GM19455 (cell line): Measurements from ENCODE around the gene ZSWIM6.

Experiments
- ATAC-seq: cut with Tn5 transposase; IDR thresholded peaks from one replicate; pipeline ENCODE4 v1.9.1; 2021; ENCODE audit not compliant: unreplicated experiment

The ZSWIM6 gene

DNA sequence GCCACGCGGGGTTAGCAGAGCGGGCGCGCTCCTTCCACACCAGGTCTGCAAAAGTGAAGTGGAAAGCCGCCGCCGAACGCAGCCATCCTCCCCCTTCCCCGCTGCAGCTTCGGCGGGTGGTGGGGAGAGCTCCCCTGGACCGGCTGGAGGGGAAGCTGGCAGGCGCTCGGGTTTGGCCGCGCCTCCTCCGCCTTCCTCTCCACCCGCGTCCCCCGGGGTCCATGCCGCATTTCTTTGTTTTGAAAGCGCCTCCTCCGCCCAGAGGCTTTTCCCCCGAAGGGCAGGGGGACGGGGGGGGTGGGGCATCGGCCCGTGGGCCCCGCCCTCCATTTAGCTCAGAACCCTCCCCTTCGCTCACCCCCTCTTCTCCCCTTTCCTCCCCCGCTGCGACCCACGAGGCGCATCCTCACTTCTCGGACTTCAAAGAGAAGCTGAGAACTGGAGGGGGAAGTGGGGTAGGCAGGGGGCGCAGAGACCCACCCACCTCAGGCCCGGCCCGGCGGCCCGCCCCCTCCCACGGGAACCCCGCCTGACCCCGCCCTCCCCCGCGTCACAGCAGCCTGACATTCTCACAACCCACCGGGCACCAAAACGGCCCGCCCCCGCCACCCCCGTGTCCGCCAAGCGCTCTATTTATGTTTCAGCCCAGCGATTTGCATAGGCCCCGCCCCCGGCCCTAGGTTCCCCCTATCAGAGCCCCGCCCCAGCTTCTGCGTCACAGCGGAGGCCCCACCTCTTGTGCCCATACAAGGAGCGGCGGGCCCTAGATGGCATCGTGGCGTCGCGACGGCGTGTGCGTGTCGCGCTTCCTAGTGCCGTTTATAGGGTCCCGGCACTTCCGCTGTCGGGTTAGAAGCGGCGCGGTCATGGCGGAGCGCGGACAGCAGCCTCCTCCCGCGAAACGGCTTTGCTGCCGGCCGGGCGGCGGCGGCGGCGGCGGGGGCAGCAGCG is at the start of gene ZSWIM6:
Gene ZSWIM6 (plus strand): TSS at position 852 of the 951 bp plus-strand sequence. CDS start 15 bp downstream, at position 867.
- ATAC-seq = peak; percentile 57

DNA sequence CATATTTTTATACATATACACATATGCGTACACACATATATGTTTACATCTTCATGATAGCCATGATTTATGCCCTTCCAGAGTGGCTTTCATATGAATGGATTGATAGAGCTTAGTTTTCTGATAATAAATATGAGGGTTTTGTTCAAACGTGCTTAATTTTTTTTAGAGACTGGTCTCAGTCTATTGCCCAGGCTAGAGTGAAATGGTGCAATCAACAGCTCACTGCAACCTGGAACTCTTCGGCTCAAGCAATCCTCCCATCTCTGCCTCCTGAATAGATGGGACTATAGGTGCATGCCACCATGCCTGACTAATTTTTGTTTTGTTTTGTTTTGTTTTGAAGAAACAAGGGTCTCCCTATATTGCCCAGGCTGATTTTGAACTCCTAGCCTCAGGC is 48.6 kb upstream of the ZSWIM6 start:
- ATAC-seq = no peak

DNA sequence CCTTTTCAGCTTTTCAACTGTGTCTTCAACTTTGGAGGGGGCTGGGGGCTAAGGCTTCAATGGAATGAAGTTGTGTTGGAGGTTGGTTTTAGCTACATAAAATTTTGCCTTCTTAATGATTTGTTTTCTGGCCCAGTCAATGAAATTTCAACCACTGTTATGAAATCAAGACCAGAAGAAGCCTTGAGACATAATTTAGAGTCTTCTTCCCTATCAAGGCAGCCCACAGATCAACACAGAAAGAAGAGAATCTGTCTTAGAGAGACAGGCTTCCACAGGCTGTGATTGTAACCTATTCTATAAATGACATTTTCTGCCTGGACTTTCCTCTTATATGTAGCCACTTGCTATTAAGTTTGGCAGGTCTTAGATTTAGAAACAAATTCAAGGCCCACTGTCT is 46.5 kb upstream of the ZSWIM6 start:
- ATAC-seq = no peak

DNA sequence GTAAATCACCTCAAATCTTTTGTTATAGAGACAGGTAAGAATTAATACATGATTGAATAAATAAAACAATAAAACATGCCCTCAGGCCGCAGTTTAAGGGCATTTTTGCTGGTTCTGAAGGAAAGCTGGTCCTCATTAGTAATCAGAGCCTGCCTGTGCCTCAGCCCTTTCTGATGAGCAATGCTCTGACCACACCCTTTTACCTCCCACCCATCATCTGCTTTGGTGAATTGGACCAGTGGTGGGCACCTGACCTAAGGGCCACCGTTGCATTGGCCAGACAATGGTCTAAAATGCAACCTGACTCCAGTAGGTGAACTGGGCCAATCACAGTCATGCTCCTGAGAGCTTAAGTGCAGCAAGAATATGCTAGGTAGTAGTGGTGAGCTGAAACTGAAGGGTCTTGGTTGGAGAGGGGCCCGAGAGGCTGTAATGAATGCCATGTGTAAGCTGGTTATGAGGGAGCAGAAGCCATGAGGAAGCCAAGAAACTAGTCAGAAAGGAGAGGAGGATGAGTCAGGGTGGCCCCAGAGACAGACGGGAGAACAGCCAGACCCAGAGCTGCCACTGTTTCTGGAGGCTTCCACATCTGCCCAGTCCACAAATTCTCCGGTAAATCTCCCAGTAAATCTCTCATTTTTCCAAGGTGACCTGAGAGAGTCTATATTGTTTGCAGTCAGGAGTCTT is 45.5 kb upstream of the ZSWIM6 start:
- ATAC-seq = no peak

DNA sequence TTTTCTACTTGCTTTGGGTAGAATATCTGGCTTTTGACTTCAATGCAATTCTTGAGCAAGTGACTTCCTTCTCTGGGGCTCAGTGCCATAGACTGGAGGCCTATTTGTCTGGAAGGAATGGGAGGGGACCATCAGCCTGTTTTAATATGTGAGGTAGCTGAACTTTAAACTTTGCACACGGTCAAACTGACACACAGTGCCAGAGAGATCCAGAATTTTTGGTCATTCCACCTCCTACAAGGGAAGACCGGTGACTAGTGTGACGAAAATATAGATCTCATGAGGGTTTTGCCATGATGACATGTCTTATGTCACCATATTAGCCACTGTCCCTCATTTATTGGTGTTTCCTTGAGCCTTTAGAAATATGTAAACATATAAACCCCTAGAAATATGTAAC is 44.6 kb upstream of the ZSWIM6 start:
- ATAC-seq = no peak

DNA sequence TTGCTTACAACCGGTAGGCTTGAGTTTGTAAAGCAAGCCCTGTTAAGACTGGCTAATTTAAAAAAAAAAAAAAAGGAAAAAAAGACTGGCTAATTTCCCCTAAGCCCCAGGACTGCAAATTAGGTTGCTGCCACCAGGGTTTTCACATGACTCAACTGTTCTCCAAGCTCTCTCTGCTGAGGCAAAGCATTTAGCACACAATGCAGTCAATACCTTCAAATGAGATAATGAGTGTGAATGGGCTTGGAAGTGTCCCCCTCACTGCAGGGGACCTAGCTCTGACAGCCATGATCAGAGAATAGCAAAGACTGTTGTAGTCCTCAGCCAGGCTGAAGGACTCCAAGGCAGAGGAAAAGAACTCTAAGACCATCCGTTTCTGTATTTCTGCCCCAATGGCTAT is 42.8 kb upstream of the ZSWIM6 start:
- ATAC-seq = no peak

DNA sequence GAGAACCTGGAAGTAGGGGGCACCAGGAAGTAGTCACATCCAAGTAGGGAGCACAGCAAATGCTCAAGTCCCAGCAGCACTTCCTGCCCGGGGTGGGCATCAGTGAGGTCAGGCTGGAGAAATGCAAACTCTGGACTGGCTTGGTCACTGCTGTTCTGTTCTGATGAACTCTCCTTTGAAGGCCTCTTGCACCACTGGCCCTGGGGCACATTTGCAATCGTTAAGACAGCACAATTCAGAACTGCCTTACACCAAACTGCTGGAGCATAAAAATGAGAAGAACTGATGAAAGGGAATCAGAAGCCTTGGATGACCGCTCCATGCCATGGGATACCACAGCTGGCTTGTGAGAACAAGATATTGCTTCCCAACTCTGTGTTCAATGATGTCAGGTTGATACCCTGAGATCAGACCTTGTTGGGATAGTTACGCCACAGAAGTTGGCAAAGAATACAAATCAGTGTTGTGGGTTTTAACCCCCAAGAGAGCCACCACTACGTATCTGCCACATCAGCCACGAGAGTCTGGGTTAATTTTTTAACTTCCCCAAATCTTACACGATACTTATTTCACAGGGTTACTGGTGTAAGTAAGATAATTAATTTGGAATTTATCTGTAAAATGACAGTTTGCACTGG is 42.3 kb upstream of the ZSWIM6 start:
- no peak for ATAC-seq

DNA sequence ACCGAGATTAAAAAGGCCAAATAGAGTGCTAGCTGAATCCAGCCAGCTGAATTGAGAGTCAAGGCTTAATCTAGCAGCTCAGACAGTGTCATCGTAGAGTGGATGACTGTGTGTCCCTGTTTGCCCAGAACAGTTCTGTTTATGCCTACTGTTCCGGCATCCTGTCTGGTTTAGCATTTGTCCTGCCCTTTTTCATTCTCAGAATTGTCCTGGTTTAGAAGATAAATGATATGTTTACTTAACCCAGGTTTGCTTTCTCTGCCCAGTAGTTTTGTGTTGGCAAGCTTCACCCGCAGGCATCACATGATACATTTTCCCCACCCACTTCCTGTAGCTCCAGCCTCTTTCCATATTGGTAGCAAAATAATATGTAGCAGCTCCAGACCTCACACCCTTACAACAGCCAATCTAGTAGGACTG is 41.3 kb upstream of the ZSWIM6 start:
- ATAC-seq = no peak

DNA sequence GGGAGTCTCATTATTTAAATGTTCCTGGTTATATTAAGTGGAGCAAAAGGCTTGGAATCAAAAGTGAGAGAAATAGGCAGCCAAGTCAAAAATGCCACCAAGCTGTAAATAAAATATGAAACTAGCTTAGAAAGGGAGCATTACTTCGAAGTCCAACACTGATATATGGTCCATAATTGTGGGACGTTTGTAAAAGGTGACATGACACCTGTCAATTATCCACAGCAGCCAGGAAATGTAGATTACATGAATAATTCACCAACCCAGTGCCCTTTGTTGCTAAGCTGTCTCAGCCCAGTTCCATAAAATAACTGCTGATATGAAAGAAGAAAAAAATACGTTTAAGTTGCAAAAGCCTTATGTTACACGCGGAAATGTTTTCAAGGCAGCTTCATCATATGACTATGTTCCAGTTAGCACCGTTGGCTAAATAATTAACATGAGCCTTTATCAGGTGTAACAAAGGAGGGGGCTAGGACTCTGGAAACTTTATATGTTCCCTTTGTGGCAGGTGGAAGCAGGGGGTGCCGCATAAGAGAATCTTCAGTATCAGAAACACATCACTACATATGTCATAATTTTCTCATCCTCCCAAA is 39.9 kb upstream of the ZSWIM6 start:
- no peak for ATAC-seq

DNA sequence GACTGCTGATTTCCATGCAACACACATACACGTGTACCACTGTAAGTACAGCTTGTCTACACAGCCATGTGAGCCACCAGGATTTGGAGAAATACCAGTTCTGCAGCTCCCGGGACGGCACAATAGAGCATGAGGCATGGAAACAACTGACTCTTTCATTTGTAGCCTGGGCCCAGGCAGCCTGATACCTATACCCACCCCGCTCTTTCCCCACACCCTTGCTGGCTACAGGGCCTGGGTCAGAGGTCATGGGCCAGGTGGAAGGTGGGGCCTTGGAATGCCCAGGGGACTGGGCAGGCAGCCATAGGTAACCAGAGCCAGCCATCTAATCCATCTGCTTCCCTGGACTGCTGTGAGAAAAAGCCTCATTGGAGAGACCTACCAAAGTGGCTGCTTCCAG is 39.0 kb upstream of the ZSWIM6 start:
- no peak for ATAC-seq

DNA sequence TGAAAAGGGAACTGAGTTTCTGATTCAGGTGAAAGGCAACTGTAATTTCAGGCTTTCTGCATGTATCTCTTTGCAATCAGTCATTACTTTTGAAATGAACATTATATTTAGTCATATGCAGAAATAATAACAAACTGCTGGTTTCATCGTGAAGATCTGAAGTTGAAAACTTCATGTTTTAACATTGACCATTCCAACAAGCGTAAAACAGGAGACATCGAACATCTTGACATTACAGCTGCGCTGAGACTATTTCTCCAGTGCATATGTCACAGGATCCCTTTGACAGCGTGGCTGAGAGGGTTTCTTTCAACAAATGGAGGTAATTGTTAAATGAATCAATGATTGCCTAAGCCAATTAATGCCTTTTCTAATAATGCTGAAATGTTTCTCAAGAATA is 38.2 kb upstream of the ZSWIM6 start:
- no peak for ATAC-seq

DNA sequence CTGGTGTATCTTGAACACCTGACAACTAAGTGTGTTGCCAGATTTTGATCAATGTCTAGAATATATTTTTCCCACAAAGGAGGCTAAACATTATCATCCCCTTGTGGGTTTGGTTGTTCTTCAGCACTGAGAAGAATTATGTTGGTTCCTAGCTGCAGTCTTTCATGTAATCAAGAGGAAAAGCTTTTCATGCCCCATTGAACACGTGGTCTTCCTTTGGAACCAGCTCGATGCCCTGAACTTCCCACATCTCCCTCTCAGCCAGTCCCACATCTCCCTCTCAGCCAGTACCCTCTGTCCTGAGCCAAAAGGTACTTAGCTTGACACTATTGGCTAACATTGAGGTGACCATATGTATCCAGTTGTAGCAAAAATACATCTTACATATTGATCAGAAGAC is 36.7 kb upstream of the ZSWIM6 start:
- no peak for ATAC-seq

DNA sequence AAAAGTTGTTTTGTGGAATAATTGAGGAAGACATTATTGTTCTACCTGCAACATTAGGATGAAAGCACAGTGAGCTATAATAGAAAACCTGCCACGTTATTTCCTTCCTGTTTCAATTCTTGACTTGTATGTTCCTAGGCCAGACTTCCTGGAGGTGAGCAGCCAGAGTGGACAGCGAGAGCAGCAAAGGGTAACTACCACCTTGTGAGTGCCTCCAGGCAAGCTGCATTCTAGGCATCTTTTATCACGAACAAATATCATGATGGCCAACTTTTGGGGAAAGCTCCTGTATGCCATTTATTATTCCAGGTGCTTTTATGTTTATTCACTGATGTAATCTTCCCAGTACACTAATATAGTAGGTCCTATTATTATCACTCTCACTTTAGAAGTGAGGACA is 34.0 kb upstream of the ZSWIM6 start:
- no peak for ATAC-seq

DNA sequence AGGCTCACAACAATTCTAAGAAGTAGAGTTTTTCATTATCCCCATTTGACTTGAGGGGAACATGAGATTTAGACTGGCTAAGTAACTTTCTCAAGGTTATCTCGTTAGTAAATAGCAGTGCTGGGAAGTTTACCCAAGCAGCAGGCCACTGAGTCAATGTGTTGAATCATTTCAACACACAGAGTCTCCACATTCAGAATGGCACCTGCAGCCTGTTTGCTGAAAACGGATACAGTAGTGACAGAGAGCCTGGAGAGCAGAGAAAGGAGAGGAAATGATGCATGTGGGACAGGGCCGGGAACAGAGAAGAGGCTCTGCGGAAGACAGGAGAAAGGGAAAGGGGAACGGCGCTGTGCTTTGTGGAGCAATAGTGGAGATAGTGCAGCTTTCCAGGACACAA is 33.5 kb upstream of the ZSWIM6 start:
- ATAC-seq = no peak

DNA sequence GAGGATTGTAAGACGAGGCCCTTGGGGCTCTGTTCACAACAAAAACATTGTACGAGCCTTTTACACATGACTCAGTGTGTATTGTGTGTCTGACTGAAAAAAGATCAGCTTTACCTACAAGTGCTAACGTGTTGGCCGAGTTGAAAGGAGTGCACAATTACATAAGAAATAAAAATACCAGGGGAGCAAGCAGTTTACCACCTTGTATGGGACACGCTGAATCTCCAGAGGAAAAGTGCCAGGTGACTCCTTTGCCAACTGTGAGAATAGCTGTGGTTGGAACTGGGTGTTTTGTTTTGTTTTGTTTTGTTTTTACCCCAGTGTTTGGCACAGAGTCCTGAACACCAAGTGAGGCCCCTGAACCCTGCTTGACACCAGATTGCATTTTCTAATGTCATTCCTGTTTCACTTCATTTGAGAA is 32.8 kb upstream of the ZSWIM6 start:
- ATAC-seq = no peak

DNA sequence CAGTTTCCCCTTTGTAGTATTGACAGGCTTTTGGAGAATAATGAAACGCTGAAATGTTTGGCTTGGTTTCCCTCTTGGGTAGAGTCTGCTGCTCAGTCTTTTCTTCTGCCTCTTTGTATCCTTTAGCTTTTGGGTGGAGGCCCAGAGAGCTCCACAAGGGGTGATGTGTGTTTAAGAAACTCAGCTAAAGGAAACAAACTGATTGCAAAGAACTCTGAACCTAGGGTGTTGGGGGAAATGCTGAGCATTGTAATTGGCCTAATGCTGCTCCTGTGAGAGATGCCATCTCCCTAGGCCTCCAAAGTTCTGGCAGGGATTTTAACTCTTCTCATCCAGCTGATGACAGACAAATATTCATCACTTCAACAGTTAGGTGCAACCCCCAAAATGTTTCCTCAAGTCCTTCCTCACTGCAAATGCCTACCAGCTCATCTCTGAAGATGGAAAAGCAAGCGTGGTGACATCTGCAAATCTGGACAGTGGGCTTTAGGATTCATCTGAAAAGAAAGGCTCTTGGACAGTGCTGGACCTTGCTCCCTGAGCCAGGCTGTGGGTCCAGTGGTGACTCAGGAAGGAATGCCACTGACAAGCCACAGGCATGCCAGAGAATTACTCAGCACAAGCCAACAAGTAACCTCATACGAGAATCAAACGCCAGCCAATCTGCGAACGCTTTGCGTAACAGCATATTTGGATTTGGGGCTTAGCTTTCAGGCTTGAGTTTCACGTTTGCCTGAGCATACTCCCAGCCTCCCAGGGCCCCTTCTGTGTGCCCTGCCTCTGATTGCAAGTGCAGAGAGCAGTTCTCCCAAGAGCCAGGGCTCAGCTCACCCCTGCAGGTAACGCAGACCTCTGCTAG is 30.5 kb upstream of the ZSWIM6 start:
- no peak for ATAC-seq

DNA sequence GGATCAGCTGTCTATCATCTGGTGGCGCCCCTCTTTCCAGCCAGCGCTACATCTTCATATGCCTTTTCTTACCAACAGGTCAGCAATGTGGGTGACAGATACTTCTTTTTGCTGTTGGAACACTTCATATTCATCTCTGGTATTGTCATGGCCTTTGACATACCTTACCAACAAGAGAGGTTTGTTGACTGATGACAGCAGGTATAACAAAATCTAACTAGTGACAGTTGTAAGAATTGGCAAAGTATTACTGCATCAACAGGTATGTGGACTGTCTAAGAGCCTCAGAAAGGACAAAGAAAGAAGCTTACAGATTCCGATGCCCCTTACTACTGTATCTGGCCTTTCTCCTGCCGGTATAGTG is 29.9 kb upstream of the ZSWIM6 start:
- ATAC-seq = no peak

DNA sequence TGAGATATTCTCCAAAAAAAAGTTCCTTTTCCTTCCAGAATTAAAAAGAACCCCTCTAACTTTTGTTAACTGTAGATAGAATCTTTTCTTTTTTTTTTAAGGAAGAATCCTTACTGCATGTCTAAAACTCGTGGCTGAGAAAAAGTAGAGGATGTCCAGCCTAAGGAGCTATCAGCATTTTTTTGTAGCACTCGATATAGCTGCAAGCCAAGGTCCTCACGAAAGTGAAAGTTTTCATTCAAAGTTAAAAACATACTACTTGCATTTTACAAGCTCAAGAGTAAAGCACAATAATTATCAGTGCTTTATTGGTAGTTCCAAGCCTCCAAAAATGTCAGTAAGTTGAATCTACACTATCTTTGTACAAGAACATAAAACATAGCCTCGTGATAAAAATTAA is 28.7 kb upstream of the ZSWIM6 start:
- no peak for ATAC-seq

DNA sequence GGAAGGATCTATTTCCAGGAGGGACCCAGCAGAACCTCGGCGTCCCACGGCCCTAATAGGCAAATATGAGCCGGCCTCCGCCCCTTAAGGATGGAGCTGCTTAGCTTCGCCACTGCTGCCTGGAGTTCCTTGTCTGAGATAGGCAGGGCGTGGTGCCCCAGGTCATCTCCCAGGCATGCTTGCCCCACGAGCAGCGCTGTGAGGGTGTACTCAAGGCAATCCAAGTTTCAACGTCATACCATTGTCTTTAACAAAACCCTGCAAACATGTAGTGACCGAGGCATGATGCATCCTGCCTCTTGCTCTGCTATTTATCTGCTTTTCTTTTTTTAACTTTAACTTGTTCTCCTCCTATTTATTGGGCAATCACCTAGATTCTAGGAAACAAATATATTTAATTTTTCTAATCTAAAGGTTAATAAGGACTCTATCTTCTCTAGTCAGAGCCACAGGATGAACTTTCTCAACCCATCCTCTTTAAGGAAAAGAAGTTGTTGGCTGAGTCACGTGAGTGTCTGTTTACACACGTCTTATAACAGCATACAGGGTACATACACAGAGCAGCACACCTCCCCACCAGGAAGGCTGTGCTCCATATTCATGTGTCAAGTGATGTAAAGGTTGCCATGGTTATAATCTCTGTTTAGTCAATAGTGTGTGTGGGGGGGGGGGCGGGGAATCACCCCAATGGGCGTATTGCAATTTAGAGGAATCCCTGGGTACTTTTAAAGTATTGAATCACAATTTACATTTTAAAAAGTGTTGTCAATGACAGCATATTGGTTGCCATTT is 27.3 kb upstream of the ZSWIM6 start:
- ATAC-seq = no peak
